ENCODE results near the gene RRAGA.

DNA sequence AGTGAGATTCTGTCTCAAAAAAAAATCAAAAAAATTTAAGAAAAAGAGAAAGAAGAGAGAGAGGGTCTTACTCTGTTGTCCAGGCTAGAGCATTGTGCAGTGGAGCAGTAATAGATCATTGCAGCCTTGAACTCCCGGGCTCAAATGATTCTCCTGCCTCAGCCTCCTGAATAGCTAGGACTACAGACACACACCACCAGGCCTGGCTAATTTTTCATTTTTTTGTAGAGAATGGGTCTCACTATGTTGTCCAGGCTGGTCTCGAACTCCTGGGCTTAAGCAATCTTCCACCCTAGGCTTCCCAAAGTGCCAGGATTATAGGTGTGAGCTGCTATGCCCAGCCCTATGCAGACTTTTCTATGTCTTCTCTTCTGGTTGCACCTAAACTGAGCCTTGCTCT lies 25.0 kb downstream of the RRAGA start:
- TF ChIP-seq, protein P1, sequence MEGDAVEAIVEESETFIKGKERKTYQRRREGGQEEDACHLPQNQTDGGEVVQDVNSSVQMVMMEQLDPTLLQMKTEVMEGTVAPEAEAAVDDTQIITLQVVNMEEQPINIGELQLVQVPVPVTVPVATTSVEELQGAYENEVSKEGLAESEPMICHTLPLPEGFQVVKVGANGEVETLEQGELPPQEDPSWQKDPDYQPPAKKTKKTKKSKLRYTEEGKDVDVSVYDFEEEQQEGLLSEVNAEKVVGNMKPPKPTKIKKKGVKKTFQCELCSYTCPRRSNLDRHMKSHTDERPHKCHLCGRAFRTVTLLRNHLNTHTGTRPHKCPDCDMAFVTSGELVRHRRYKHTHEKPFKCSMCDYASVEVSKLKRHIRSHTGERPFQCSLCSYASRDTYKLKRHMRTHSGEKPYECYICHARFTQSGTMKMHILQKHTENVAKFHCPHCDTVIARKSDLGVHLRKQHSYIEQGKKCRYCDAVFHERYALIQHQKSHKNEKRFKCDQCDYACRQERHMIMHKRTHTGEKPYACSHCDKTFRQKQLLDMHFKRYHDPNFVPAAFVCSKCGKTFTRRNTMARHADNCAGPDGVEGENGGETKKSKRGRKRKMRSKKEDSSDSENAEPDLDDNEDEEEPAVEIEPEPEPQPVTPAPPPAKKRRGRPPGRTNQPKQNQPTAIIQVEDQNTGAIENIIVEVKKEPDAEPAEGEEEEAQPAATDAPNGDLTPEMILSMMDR (IDR thresholded peaks at IDR 0.05; ENCODE audit: borderline replicate concordance, extremely low read depth, low read length, poor library complexity, severe bottlenecking) = no peak
- no peak for TF ChIP-seq EZH2 (IDR thresholded peaks at IDR 0.05; ENCODE audit: borderline replicate concordance, low read depth, low read length, severe bottlenecking)

Data from DND-41 (cell line).